Sigmoid colon (tissue), 7 donors: ENCODE data around the gene SGPP2. TPM values are rescaled to one million over a fixed set of nuclear protein-coding genes. Genes with fewer than 3 reads are reported as not detected.

Source experiments
- DNase-seq: peaks from one replicate; pipeline ENCODE4 v3.0.0-alpha.2; 2019
- H3K27ac ChIP-seq, 4 donors: fragments of 200-600 bp; sonication (generic); one replicate each; pipeline ENCODE4 v1.5.1; 2016 to 2019; ENCODE audit warnings: mild to moderate bottlenecking in 1 of 4
- H3K27me3 ChIP-seq, 3 donors: fragments of 200-600 bp; sonication (generic); one replicate each; pipeline ENCODE4 v1.5.1; 2019; ENCODE audit warnings: mild to moderate bottlenecking in 1 of 3
- H3K36me3 ChIP-seq, 4 donors: fragments of 200-600 bp; sonication (generic); one replicate each; pipeline ENCODE4 v1.5.1; 2016 to 2019
- H3K4me1 ChIP-seq, 4 donors: fragments of 200-600 bp; sonication (generic); one replicate each; pipeline ENCODE4 v1.5.1; 2017 to 2019
- H3K4me3 ChIP-seq, 4 donors: fragments of 200-600 bp; sonication (generic); one replicate each; pipeline ENCODE4 v1.5.1; 2017 to 2019; ENCODE audit warnings: mild to moderate bottlenecking in 2 of 4, moderate library complexity in 1 of 4
- H3K9me3 ChIP-seq, 4 donors: fragments of 200-600 bp in 3 of 4; sonication (generic) in 3 of 4; one replicate each; pipeline versions ENCODE4 v1.5.1 to v1.6.1; 2013 to 2019
- EP300 ChIP-seq, 4 donors: sonication (generic); formaldehyde crosslinking; IDR thresholded peaks; one replicate each; pipeline ENCODE4 v1.6.1; 2017; ENCODE audit warnings: antibody characterized with exemption in 4 of 4
- POLR2A ChIP-seq, 2 donors: fragments of 450-650 bp; IDR thresholded peaks; one replicate each; pipeline ENCODE4 v1.6.1; 2016; ENCODE audit warnings: antibody characterized with exemption in 2 of 2, mild to moderate bottlenecking in 2 of 2, moderate library complexity in 2 of 2
- POLR2AphosphoS5 ChIP-seq, 4 donors: sonication (generic); formaldehyde crosslinking; IDR thresholded peaks; one replicate each; pipeline ENCODE4 v1.6.1; 2017; ENCODE audit warnings: antibody characterized with exemption in 4 of 4
- WGBS, 2 donors: extraction: QIAGEN DNeasy Blood & Tissue Kit; methylation state at CpG; one replicate each; pipeline ENCODE4 v1.1.7; 2013; 5-methylcytosine and 5-hydroxymethylcytosine counted together
- intact Hi-C: fragments of 100-400 bp; cut with DNase I; formaldehyde crosslinking; loops from one replicate; pipeline ENCODE4 v1.15.1; 2023
- polyA plus RNA-seq, 3 donors: library from polyadenylated mRNA; stranded (reverse); fragments of 200-250 nt; gene quantifications; one replicate each; pipeline ENCODE4 v1.2.3, GENCODE V29; 2013
- total RNA-seq, 4 donors: library from RNA; depleted of rRNA; stranded (reverse); fragments of >200 nt; gene quantifications; one replicate each; pipeline ENCODE4 v1.1.0, GENCODE V29; 2016
- TF ChIP-seq, protein P1 (sequence below), 4 experiments: fragments of 450-650 bp in 3 of 4; fragments of 200-600 bp in 1 of 4; IDR thresholded peaks; one replicate each; pipeline ENCODE4 v1.5.1; 2016 to 2019; ENCODE audit warnings: antibody characterized with exemption in 4 of 4, mild to moderate bottlenecking in 3 of 4, moderate library complexity in 2 of 4
- donor health status: healthy with polysubstance abuse.
- donor health status: Bipolar disorder and iron deficiency.
- donor health status: healthy.

SGPP2 gene
- total RNA-seq = 1 to 10 TPM in 3 of 4 donors, under 1 TPM in 1; 0.49 to 1.1 (median 1.1) TPM
- polyA plus RNA-seq = 10 to 100 TPM in 1 of 3 donors, 1 to 10 TPM in 2; 6.0 to 25.1 (median 6.0) TPM

DNA sequence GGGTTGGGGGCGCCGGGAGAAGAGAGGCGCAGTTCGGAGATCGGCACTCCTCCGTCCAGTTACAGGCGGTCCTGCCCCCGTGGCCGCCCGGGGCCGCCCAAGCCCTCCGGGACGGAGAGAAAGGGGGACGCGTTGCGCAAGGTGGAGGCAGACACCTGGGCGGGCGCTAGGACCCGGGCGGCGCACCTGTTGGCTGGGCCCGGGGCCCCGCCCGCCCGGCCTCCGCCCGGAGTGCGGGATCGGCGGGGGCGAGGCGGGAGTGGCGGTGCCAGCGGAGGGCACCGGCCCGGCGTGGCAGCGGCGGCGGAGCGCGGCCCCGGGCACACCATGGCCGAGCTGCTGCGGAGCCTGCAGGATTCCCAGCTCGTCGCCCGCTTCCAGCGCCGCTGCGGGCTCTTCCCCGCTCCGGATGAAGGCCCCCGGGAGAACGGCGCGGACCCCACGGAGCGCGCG is at the start of gene SGPP2:
TSS of gene SGPP2 (plus strand) at position 268 of the 453 bp plus-strand sequence. CDS start at position 328, 60 bp downstream.
- Histone ChIP-seq H3K4me3 (peak within 1 kb of the TSS in 3 of 4 donors; percentile 37 to 53 (median 48)), H3K9me3 (no peaks in the 10 kb centered on the region), H3K27me3 (peaks cover 17 to 58% (median 42%) of the 10 kb centered on the region in 3 donors), H3K4me1 (peaks cover 0 to 18% (median 15%) of the 10 kb centered on the region in 4 donors), H3K27ac (peak within 1 kb of the TSS in 1 of 4 donors; percentile 16), H3K36me3 (no peaks in the 10 kb centered on the region)
- intact Hi-C loops = no loop called here
- no peak for DNase-seq
- TF ChIP-seq EP300 (IDR thresholded peaks at IDR 0.05) (no peak), POLR2AphosphoS5 (IDR thresholded peaks at IDR 0.05) (no peak), POLR2A (IDR thresholded peaks at IDR 0.05) (no peak)
- TF ChIP-seq, protein P1, sequence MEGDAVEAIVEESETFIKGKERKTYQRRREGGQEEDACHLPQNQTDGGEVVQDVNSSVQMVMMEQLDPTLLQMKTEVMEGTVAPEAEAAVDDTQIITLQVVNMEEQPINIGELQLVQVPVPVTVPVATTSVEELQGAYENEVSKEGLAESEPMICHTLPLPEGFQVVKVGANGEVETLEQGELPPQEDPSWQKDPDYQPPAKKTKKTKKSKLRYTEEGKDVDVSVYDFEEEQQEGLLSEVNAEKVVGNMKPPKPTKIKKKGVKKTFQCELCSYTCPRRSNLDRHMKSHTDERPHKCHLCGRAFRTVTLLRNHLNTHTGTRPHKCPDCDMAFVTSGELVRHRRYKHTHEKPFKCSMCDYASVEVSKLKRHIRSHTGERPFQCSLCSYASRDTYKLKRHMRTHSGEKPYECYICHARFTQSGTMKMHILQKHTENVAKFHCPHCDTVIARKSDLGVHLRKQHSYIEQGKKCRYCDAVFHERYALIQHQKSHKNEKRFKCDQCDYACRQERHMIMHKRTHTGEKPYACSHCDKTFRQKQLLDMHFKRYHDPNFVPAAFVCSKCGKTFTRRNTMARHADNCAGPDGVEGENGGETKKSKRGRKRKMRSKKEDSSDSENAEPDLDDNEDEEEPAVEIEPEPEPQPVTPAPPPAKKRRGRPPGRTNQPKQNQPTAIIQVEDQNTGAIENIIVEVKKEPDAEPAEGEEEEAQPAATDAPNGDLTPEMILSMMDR (IDR thresholded peaks at IDR 0.05) = no peak
- 1% methylated on average over 61 of the region's 61 CpGs for whole genome bisulfite sequencing, 2 donors

DNA sequence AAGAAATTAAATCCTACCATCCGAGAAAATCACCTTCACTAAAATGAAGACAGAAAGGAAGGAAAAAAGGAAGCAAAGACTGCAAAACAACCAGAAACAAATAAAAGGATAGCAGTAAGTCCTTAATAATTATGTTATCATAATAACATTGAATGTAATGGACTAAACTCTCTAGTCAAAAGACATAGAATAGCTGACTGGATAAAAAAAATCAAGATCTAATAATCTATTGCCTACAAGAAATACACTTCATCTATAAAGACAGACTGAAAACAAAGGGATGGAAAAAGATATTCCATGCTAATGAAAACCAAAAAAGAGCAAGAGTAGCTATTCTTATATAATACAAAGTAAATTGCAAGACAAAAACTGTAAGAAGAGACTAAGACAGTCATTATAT is 48.5 kb upstream of the SGPP2 start:
- no peaks in the 10 kb centered on the region for H3K36me3 ChIP-seq
- intact Hi-C loops = no loop called here
- no peaks in the 10 kb centered on the region for H3K27me3 ChIP-seq
- TF ChIP-seq POLR2A (IDR thresholded peaks at IDR 0.05) = no peak
- no peak overlapping the region for H3K27ac ChIP-seq
- H3K9me3 ChIP-seq = peaks cover 0 to 9% (median 0%) of the 10 kb centered on the region in 4 donors
- no peaks in the 10 kb centered on the region for H3K4me1 ChIP-seq
- no peak for DNase-seq
- WGBS, 2 donors = 96% methylated on average over 1 of the region's 1 CpG
- no peak overlapping the region for H3K4me3 ChIP-seq

- Histone ChIP-seq H3K4me3 (no peak overlapping the region), H3K4me1 (no peaks in the 10 kb centered on the region), H3K36me3 (no peaks in the 10 kb centered on the region), H3K9me3 (no peaks in the 10 kb centered on the region), H3K27me3 (no peaks in the 10 kb centered on the region), H3K27ac (no peak overlapping the region)
- DNase-seq = no peak
- intact Hi-C loops = no loop called here
- WGBS, 2 donors = 76 to 90% methylated on average over 2 of the region's 2 CpGs
- TF ChIP-seq, protein P1 (IDR thresholded peaks at IDR 0.05) = no peak
- TF ChIP-seq POLR2AphosphoS5 (IDR thresholded peaks at IDR 0.05) (no peak), EP300 (IDR thresholded peaks at IDR 0.05) (no peak), POLR2A (IDR thresholded peaks at IDR 0.05) (no peak)
Measured at GRCh38 chr2:222380456-222380855, 43.9 kb upstream of the SGPP2 start.

- H3K9me3 ChIP-seq = no peaks in the 10 kb centered on the region
- intact Hi-C loops = no loop called here
- H3K36me3 ChIP-seq = no peaks in the 10 kb centered on the region
- H3K4me1 ChIP-seq = no peaks in the 10 kb centered on the region
- H3K27ac ChIP-seq = no peak overlapping the region
- DNase-seq = no peak
- TF ChIP-seq POLR2AphosphoS5 (IDR thresholded peaks at IDR 0.05) (no peak), POLR2A (IDR thresholded peaks at IDR 0.05) (no peak), EP300 (IDR thresholded peaks at IDR 0.05) (no peak)
- TF ChIP-seq, protein P1 (IDR thresholded peaks at IDR 0.05) = no peak
- 85 to 89% methylated on average over 3 of the region's 3 CpGs for WGBS, 2 donors
- H3K4me3 ChIP-seq = no peak overlapping the region
- H3K27me3 ChIP-seq = no peaks in the 10 kb centered on the region
Measured at GRCh38 chr2:222381566-222381965, 42.8 kb upstream of the SGPP2 start.

DNA sequence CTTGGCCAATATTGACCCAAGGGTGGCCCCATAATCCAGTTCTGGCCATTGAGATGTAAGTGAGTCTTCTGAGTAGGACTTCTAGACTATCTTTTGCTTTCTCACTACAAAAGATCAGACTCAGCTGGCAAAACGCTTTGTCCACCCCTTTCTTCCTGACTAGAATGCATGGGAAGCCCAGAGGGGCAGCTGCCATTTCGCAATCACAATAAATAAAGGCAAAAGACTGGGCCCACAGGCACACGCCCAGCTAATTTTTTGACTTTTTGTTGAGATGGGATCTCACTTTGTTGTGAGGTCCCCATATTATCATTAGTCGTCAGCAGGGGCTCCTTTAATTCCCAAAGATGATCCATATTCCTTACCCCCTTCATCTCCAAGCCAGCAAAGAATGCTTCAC is 41.1 kb upstream of the SGPP2 start:
- Histone ChIP-seq H3K4me1 (no peaks in the 10 kb centered on the region), H3K9me3 (no peaks in the 10 kb centered on the region), H3K27ac (no peak overlapping the region), H3K4me3 (no peak overlapping the region), H3K27me3 (no peaks in the 10 kb centered on the region), H3K36me3 (no peaks in the 10 kb centered on the region)
- no peak for DNase-seq
- TF ChIP-seq, protein P1 (IDR thresholded peaks at IDR 0.05) = no peak
- TF ChIP-seq POLR2A (IDR thresholded peaks at IDR 0.05) = no peak
- no peak for TF ChIP-seq EP300 (IDR thresholded peaks at IDR 0.05)
- TF ChIP-seq POLR2AphosphoS5 (IDR thresholded peaks at IDR 0.05) = no peak
- 84 to 94% methylated on average over 4 of the region's 4 CpGs for WGBS, 2 donors
- intact Hi-C loops = no loop called here
